Urinary bladder (tissue), 4 donors: ENCODE data around the gene FGF11. TPM values are rescaled to one million over a fixed set of nuclear protein-coding genes. Genes with fewer than 3 reads are reported as not detected.
"Not testable (repeated sequence)": the region's sequence is repeated elsewhere in the genome, so short reads cannot be mapped to it uniquely, and the experiment has no call there.

Experiments used
- DNase-seq: peaks from one replicate; pipeline ENCODE4 v3.0.0-alpha.2; 2015; ENCODE audit errors: extremely low spot score
- H3K27ac ChIP-seq: one replicate; pipeline ENCODE4 v1.5.1; 2013; ENCODE audit warnings: low read depth, mild to moderate bottlenecking, moderate library complexity
- H3K36me3 ChIP-seq: one replicate; pipeline ENCODE4 v1.6.1; 2013; ENCODE audit warnings: mild to moderate bottlenecking, moderate library complexity; ENCODE audit not compliant: insufficient read depth
- H3K4me1 ChIP-seq: one replicate; pipeline ENCODE4 v1.6.1; 2013; ENCODE audit warnings: mild to moderate bottlenecking, moderate library complexity; ENCODE audit not compliant: insufficient read depth
- H3K4me3 ChIP-seq: one replicate; pipeline ENCODE4 v1.5.1; 2013; ENCODE audit warnings: low read depth, low read length
- WGBS: extraction: QIAGEN DNeasy Blood & Tissue Kit; methylation state at CpG from one replicate; pipeline ENCODE4 v1.1.7; 2013; 5-methylcytosine and 5-hydroxymethylcytosine counted together
- polyA plus RNA-seq: library from polyadenylated mRNA; stranded (reverse); fragments of 200-250 nt; gene quantifications from one replicate; pipeline ENCODE4 v1.2.3, GENCODE V29; 2013
- total RNA-seq: library from RNA; depleted of rRNA; stranded (reverse); fragments of >200 nt; gene quantifications from one replicate; pipeline ENCODE4 v1.2.3, GENCODE V29; 2014
- donor health status: healthy with polysubstance abuse.
- donor health status: healthy.

FGF11 gene
- total and polyA plus RNA-seq, 2 donors, result 0.95 to 2.1 TPM

GRCh38 chr17:7466639-7467341 lies 27.5 kb downstream of the FGF11 start:
- no peak overlapping the region for H3K27ac ChIP-seq
- no peak overlapping the region for H3K4me3 ChIP-seq
- 79% methylated on average over 16 of the region's 16 CpGs for WGBS
- peaks cover 9% of the 10 kb centered on the region for H3K36me3 ChIP-seq
- DNase-seq, result no peak
- H3K4me1 ChIP-seq, result no peaks in the 10 kb centered on the region

DNA sequence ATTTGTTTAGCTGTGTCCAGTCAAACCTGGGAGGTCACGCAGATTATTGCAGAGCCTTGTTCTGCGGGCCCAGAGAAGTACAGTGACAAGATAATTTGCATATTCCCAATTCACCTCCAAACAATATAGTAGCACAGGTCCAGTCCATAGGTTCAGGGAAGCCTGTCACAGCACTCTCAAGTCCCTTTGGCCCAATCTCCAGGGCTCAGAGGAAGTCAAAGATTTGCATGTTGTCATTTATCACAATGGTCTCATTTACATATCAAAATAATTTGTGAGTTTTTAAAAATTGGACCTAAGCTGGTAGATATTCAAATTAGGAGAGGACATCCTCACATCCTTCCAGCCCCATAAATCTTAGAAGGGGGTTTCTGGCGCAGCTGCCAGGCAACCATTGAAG lies 28.2 kb downstream of the FGF11 start:
- Histone ChIP-seq H3K36me3 (peaks cover 7% of the 10 kb centered on the region), H3K4me1 (no peaks in the 10 kb centered on the region), H3K4me3 (no peak overlapping the region), H3K27ac (no peak overlapping the region)
- no peak for DNase-seq
- WGBS, result 90% methylated on average over 3 of the region's 3 CpGs

GRCh38 chr17:7468290-7468689 lies 29.0 kb downstream of the FGF11 start:
- WGBS, result 94% methylated on average over 11 of the region's 11 CpGs
- DNase-seq, result no peak
- Histone ChIP-seq H3K4me1 (no peaks in the 10 kb centered on the region), H3K27ac (no peak overlapping the region), H3K36me3 (peaks cover 5% of the 10 kb centered on the region), H3K4me3 (no peak overlapping the region)

DNA sequence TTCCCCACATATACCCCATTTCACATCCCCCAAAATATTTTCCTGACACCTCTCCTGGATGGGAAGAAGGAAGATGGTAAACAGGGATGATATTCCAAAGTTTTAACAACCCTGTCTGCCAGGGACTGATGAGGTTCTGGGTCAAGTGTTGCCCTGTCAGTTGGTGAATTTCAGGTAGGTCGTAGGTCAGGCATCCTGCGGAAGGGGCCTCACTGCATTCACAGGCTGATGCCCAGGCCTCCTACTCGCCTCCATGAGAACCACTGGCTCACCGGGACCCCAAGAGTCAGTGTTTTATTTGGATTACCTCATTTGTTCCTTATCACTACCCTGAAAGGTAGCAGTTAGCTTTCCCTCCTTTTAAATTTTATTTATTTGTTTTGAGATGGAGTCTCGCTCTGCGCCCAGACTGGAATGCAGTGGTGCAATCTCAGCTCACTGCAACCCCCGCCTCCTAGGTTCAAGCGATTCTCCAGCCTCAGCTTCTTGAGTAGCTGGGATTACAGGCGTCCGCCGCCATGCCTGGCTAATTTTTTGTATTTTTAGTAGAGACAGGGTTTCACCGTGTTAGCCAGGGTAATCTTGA lies 29.6 kb downstream of the FGF11 start:
- Histone ChIP-seq H3K27ac (no peak overlapping the region), H3K4me1 (no peaks in the 10 kb centered on the region), H3K36me3 (peaks cover 5% of the 10 kb centered on the region), H3K4me3 (no peak overlapping the region)
- WGBS, result 71% methylated on average over 12 of the region's 12 CpGs
- DNase-seq, result no peak

DNA sequence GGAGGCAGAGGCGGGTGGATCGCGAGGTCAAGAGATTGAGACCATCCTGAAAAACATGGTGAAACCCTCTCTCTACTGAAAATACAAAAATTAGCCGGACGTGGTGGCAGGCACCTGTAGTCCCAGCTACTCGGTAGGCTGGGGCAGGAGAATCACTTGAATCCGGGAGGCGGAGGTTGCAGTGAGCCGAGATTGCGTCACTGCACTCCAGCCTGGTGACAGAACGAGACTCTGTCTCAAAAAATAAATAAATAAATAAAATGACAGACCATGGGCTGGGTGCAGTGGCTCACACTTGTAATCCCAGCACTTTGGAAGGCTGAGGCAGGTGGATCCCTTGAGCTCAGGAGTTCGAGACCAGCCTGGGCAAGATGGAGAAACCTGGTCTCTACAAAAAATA lies 30.5 kb downstream of the FGF11 start:
- H3K27ac ChIP-seq, H3K4me3 ChIP-seq, H3K36me3 ChIP-seq, DNase-seq, H3K4me1 ChIP-seq: not testable (repeated sequence)
- WGBS, result 96% methylated on average over 12 of the region's 12 CpGs

DNA sequence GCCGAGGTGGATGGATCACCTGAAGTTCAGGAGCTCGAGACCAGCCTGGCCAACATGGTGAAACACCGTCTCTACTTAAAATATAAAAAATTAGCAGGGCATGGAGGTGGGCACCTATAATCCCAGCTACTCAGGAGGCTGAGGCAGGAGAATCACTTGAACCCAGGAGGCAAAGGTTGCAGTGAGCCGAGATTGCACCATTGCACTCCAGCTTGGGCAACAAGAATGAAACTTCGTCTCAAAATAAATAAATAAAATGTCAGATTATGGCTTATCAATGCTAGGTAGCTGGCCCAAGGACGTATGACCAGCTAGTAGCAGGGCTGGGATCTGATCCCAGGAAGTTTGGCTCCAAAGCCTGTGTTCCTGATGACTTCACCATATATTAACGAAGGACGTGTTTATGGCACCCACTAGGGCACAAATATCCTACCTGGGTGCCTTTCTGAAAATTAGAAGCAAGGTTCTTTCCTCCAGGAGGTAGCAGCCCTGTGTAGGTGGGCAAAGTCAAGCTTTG lies 31.2 kb downstream of the FGF11 start:
- H3K27ac ChIP-seq, H3K4me3 ChIP-seq, DNase-seq, H3K36me3 ChIP-seq, H3K4me1 ChIP-seq: not testable (repeated sequence)
- WGBS, result 76% methylated on average over 8 of the region's 8 CpGs

DNA sequence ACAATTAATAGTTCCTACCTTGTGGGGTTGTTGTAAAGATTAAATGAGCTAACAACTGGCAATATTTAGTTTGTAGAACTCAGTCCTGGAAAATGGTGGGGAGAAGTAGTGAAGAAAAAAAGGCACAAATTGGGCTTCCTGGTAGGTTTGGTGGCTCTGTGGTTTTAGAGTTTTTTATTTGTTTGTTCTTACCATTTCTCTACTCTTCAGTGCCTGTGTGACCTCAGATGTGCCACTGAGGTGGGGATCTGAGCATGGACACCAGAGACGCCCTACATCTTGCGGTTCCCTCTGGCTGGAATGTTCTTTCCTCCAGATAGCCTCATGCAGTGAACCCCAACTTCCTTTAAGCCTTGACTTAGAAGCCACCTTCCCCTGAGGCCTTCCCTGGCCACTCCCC lies 32.4 kb downstream of the FGF11 start:
- 90% methylated on average over 2 of the region's 2 CpGs for WGBS
- Histone ChIP-seq H3K36me3 (no peaks in the 10 kb centered on the region), H3K4me3 (no peak overlapping the region), H3K27ac (no peak overlapping the region), H3K4me1 (no peaks in the 10 kb centered on the region)
- DNase-seq, result no peak

DNA sequence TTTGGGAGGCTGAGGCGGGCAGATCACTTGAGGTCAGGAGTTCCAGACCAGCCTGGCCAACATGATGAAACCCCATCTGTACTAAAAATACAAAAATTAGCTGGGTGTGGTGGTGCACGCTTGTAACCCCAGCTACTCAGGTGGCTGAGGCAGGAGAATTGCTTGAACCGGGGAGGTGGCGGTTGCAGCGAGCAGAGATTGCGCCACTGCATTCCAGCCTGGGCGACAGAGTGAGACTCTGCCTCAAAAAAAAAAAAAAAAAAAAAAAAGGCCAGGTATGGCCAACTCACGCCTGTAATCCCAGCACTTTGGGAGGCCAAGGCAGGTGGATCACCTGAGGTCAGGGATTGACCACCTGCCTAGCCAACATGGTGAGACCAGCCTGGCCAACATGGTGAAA lies 35.5 kb downstream of the FGF11 start:
- not testable (repeated sequence) for H3K27ac ChIP-seq, H3K36me3 ChIP-seq, DNase-seq, H3K4me1 ChIP-seq, H3K4me3 ChIP-seq
- WGBS, result 90% methylated on average over 8 of the region's 8 CpGs

DNA sequence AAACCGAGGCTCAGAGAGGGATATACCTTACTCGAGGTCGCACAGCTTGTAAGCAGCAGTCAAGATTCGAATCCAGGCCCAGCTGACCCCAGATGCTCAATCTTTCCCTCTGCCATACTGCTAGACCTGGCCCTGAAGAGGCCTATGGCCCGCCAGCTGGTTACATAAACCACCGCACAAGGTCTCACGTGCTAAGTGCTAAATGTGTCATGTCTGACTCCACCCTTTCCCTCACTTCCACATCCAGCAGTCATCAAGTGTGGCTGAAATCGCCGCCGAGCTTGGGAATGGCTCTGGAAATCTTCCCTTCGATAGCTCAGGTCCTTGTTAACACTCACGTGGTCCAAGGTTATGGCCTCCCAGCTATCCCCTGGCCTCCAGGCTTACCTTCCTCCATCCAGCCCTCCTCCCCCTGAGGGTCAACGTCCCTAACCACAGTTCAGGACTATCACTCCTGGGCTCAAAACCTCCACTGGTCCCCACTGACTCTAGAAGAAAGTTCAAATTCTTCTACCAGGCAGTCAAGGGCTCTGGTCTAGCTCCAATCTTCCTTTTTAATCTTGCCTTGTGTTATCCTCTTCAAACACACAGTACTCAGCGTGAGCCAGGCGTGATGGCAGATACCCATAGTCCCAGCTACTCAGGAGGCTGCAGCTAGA lies 36.6 kb downstream of the FGF11 start:
- Histone ChIP-seq H3K36me3 (no peaks in the 10 kb centered on the region), H3K4me3 (no peak overlapping the region), H3K27ac (peak overlapping the region; percentile 31), H3K4me1 (no peaks in the 10 kb centered on the region)
- DNase-seq, result no peak
- WGBS, result 44% methylated on average over 15 of the region's 15 CpGs

DNA sequence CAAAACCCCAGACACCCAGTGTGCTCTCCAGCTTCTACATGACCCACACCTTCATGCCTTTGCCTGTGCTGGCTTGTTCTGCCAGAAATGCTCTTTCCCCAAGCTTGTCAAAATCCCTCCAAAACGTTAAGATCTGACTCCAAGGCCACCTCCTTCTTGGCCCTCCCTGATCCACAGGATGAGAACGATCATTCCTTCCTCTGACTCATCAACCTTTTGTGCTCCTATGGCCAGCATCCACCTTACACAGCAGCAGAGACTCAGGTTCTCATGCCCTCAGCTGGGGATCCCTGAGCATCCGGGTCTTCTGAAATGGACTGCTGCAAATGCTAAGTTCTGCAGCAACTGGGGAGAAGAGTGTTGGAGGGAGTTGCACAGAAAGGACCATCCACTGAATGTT lies 37.2 kb downstream of the FGF11 start:
- no peak overlapping the region for H3K27ac ChIP-seq
- 21% methylated on average over 3 of the region's 3 CpGs for WGBS
- no peak overlapping the region for H3K4me3 ChIP-seq
- H3K4me1 ChIP-seq, result no peaks in the 10 kb centered on the region
- no peak for DNase-seq
- H3K36me3 ChIP-seq, result no peaks in the 10 kb centered on the region

DNA sequence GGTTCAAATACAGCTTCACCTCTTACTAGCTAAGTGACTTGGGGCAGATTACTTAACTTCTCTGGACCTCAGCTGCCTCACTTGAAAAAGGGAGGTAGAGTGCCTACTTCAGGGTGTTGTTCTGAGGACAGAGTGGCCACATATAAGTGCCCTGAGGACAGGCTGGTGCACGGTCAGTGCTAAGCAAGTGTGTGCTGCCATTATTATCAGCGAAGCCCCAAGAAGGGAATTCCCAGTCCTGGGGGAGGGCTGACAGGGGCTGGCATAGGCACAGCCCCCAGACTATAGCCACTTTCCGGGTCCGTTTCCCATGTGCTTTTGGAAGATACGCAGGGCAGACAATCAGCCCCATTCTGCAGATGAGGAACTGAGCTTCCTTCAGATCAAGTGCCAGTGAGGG lies 37.6 kb downstream of the FGF11 start:
- Histone ChIP-seq H3K36me3 (no peaks in the 10 kb centered on the region), H3K4me1 (no peaks in the 10 kb centered on the region), H3K27ac (peak overlapping the region; percentile 100), H3K4me3 (no peak overlapping the region)
- DNase-seq, result no peak
- 78% methylated on average over 5 of the region's 5 CpGs for WGBS

DNA sequence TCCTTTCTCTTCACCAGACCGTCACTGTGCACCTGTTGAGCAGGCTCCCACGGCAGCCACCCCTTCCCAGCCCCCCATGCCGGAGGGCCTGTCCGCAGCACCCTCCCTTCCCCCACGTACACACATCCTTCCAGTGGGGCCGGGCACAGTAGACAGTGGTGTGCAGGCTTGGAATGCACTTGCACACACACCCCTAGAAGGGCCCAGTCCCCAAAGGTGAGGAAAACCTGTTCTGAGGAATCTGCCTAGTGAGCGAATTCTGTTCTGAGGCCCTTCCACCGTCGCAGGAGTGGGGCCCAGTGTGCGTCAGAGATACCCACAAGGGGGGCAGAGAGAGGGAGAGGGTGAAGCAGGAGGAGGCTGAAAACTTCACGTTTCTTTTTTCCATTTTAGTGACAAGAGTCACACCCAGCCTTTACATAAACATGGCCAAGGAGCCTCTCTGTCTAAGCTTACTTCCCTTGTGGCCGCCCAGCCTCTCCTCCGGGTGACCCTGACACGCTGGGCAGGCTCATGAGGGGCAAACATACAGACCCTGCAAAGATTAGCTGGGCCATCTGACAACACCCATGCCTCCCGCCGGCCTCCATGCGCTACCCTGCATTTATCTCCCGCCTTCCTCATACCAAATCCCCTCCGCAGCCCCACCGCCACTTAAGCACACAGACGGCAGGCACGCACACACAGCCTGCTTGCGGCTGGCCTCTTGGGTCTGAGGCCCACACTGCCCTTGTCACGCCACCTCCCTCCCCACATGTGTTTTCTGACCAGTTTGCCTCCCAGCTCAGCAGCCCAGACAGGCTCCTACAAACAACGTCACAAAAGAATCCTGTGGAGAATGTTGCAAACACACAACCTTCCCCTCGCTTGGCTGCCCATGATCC lies 38.3 kb downstream of the FGF11 start:
- Histone ChIP-seq H3K36me3 (no peaks in the 10 kb centered on the region), H3K27ac (peak overlapping the region; percentile 100), H3K4me3 (peak overlapping the region; percentile 97), H3K4me1 (no peaks in the 10 kb centered on the region)
- 16% methylated on average over 26 of the region's 26 CpGs for WGBS
- DNase-seq, result peak; percentile 80
